Stimulated activated CD4-positive, alpha-beta T cell treated with anti-CD3 and anti-CD28 coated beads, Interleukin-15, amount 100 ng/mL, for 1 hour (primary cell): ENCODE results near the gene BCKDHB.

Source experiments
- DNase-seq, 2 donors: peaks; one replicate each; pipeline ENCODE4 v3.0.0-alpha.2; 2020; ENCODE audit warnings: low read depth in 1 of 2, low spot score in 1 of 2

BCKDHB gene

DNA sequence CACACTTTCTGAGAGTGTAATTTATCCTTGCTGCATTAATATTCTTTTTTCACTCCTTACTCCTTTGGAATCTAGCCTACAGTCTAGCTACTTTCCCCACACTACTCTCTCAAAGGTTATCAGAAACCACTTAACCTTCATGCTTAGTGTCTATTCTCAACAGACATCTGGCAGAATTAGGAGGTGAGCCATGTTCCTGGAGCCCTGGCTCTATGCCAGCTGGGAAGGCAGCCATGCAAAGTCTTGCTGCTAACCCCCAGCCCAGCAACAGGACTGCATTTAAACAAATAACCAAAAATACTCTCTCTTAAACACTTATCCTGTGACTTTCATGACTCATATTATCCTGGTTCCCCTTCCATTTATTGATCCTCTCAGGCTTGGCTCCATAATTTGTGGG is 260.2 kb downstream of the BCKDHB start:
- no peak for DNase-seq

GRCh38 chr6:80376411-80376810 is 269.9 kb downstream of the BCKDHB start:
- DNase-seq: no peak

GRCh38 chr6:80380566-80380965 is 274.1 kb downstream of the BCKDHB start:
- DNase-seq: no peak

- DNase-seq: no peak
Measured at GRCh38 chr6:80382811-80383210, 276.3 kb downstream of the BCKDHB start.

GRCh38 chr6:80388507-80388906 is 282.0 kb downstream of the BCKDHB start:
- DNase-seq: no peak
